MM.1S (cell line): ENCODE measurements around the gene NRP2.

Experiments used
- DNase-seq: peaks from one replicate; pipeline ENCODE4 v3.0.0-alpha.2; 2015
- H2AFZ ChIP-seq: fragments of 300-600 bp; sonication (generic); 2 replicates; pipeline ENCODE4 v1.6.0; 2016; ENCODE audit warnings: antibody characterized with exemption, low read length
- H3F3A ChIP-seq: fragments of 300-600 bp; sonication (generic); 2 replicates; pipeline ENCODE4 v1.6.1; 2016; ENCODE audit warnings: mild to moderate bottlenecking, antibody characterized with exemption, low read length, moderate library complexity, mixed read lengths; ENCODE audit not compliant: insufficient read depth
- H3K27ac ChIP-seq: fragments of 300-600 bp; sonication (generic); 2 replicates; pipeline ENCODE4 v1.5.1; 2016; ENCODE audit warnings: mild to moderate bottlenecking, low read length
- H3K27me3 ChIP-seq: fragments of 300-600 bp; sonication (generic); replicated peaks from 2 replicates; pipeline ENCODE4 v1.6.0; 2016; ENCODE audit warnings: low read length; ENCODE audit not compliant: insufficient read depth
- H3K36me3 ChIP-seq: fragments of 300-600 bp; sonication (generic); replicated peaks from 2 replicates; pipeline ENCODE4 v1.6.1; 2016; ENCODE audit warnings: mild to moderate bottlenecking, low read length, mixed read lengths; ENCODE audit not compliant: insufficient read depth
- H3K4me1 ChIP-seq: fragments of 300-600 bp; sonication (generic); 2 replicates; pipeline ENCODE4 v1.6.1; 2016; ENCODE audit warnings: low read length, mixed read lengths
- H3K4me2 ChIP-seq: fragments of 300-600 bp; sonication (generic); 2 replicates; pipeline ENCODE4 v1.6.0; 2016; ENCODE audit warnings: low read depth, low read length
- H3K4me3 ChIP-seq: fragments of 300-600 bp; sonication (generic); 2 replicates; pipeline ENCODE4 v1.5.1; 2016; ENCODE audit warnings: low read length, mixed read lengths
- H3K79me2 ChIP-seq: fragments of 300-600 bp; sonication (generic); 2 replicates; pipeline ENCODE4 v1.6.1; 2016; ENCODE audit warnings: mixed run types, low read length, mixed read lengths
- H3K9ac ChIP-seq: fragments of 300-600 bp; sonication (generic); 2 replicates; pipeline ENCODE4 v1.6.1; 2016; ENCODE audit warnings: low read length, mixed read lengths
- H3K9me2 ChIP-seq: fragments of 300-600 bp; sonication (generic); replicated peaks from 2 replicates; pipeline ENCODE4 v1.6.1; 2016; ENCODE audit warnings: mild to moderate bottlenecking, low read length, mixed read lengths; ENCODE audit not compliant: insufficient read depth
- H3K9me3 ChIP-seq: fragments of 300-600 bp; sonication (generic); replicated peaks from 2 replicates; pipeline ENCODE4 v1.6.1; 2016; ENCODE audit warnings: mild to moderate bottlenecking, low read length, mixed read lengths; ENCODE audit not compliant: insufficient read depth
- H4K20me1 ChIP-seq: fragments of 300-600 bp; sonication (generic); 2 replicates; pipeline ENCODE4 v1.6.1; 2016; ENCODE audit warnings: mild to moderate bottlenecking, low read length, moderate library complexity, mixed read lengths; ENCODE audit not compliant: insufficient read depth
- CTCF ChIP-seq: fragments of 300-600 bp; sonication (generic); IDR thresholded peaks from 2 replicates; pipeline ENCODE4 v1.5.1; 2016; ENCODE audit warnings: antibody characterized with exemption, low read length, mixed read lengths
- EZH2 ChIP-seq: fragments of 300-600 bp; sonication (generic); optimal IDR thresholded peaks from 2 replicates; pipeline ENCODE3; 2017; ENCODE audit warnings: low read depth, mild to moderate bottlenecking, antibody characterized with exemption, low read length, mixed read lengths
- EZH2phosphoT487 ChIP-seq: fragments of 300-600 bp; sonication (generic); IDR thresholded peaks from 2 replicates; pipeline ENCODE4 v1.6.1; 2018; ENCODE audit warnings: antibody characterized with exemption, low read length

The NRP2 gene

GRCh38 chr2:205776720-205777119 is 94.4 kb downstream of the NRP2 start:
- peaks cover 5% of the 10 kb centered on the region; the same call in 1 of the 2 replicates for H3F3A ChIP-seq
- H3K9ac ChIP-seq = no peak overlapping the region
- no peaks in the 10 kb centered on the region for H4K20me1 ChIP-seq
- DNase-seq = no peak
- no peaks in the 10 kb centered on the region for H3K9me2 ChIP-seq
- H3K27me3 ChIP-seq = no peaks in the 10 kb centered on the region
- no peak overlapping the region for H3K4me2 ChIP-seq
- TF ChIP-seq CTCF (no peak), EZH2phosphoT487 (no peak), EZH2 (no peak)
- H3K36me3 ChIP-seq = no peaks in the 10 kb centered on the region
- H3K4me3 ChIP-seq = no peak overlapping the region
- no peaks in the 10 kb centered on the region for H3K9me3 ChIP-seq
- no peak overlapping the region for H3K27ac ChIP-seq
- no peak overlapping the region for H2AFZ ChIP-seq
- H3K4me1 ChIP-seq = peaks cover 16% of the 10 kb centered on the region
- H3K79me2 ChIP-seq = no peaks in the 10 kb centered on the region

DNA sequence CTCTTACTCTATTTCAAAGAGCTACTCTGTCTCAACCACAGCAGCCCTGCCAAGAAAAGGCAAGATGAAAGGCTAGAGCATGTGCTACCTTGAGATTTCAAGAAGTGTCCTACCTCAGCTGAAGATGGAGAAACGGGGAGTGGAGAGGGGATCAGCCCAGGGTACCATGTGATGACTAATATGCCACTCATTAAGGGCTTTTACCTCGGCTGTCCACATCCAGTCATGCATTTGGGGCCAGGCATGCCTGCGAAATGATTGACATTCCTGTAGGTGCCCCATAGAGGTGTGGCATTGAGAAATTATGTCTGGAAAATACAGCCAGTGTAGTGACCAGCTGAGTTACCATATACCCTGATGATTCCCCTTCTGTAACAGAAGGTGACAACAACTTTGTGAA is 96.1 kb downstream of the NRP2 start:
- Histone ChIP-seq H3K27ac (no peak overlapping the region), H3K9me3 (no peaks in the 10 kb centered on the region), H3F3A (peaks cover 7% of the 10 kb centered on the region; the same call in 1 of the 2 replicates), H4K20me1 (no peaks in the 10 kb centered on the region), H2AFZ (no peak overlapping the region), H3K79me2 (no peaks in the 10 kb centered on the region), H3K4me3 (no peak overlapping the region), H3K4me2 (no peak overlapping the region), H3K9ac (no peak overlapping the region), H3K36me3 (no peaks in the 10 kb centered on the region), H3K27me3 (no peaks in the 10 kb centered on the region), H3K9me2 (no peaks in the 10 kb centered on the region), H3K4me1 (peaks cover 24% of the 10 kb centered on the region)
- no peak for TF ChIP-seq EZH2
- TF ChIP-seq CTCF = no peak
- TF ChIP-seq EZH2phosphoT487 = no peak
- DNase-seq = no peak

GRCh38 chr2:205780645-205781044 is 98.3 kb downstream of the NRP2 start:
- Histone ChIP-seq H3K36me3 (no peaks in the 10 kb centered on the region), H3K27me3 (no peaks in the 10 kb centered on the region), H3K4me3 (no peak overlapping the region), H3K4me1 (peaks cover 24% of the 10 kb centered on the region), H3K9me3 (no peaks in the 10 kb centered on the region), H2AFZ (peak overlapping the region; percentile 46), H3K79me2 (no peaks in the 10 kb centered on the region), H3F3A (peaks cover 7% of the 10 kb centered on the region; the same call in 1 of the 2 replicates), H4K20me1 (no peaks in the 10 kb centered on the region), H3K9ac (no peak overlapping the region), H3K9me2 (no peaks in the 10 kb centered on the region), H3K4me2 (peak overlapping the region; percentile 14; the same call in 1 of the 2 replicates), H3K27ac (peak overlapping the region; percentile 61; the same call in 1 of the 2 replicates)
- TF ChIP-seq CTCF = no peak
- no peak for TF ChIP-seq EZH2phosphoT487
- no peak for TF ChIP-seq EZH2
- peak; percentile 20 for DNase-seq
